Stimulated activated naive CD8-positive, alpha-beta T cell treated with anti-CD3 and anti-CD28 coated beads, Interleukin-15, Interleukin-2, amounts not matched to agents 100 U/mL and 50 U/mL, for 24 hours (primary cell): ENCODE measurements around the gene NUP210L.

Experiments
- ATAC-seq: fragments of 150-1000 bp; cut with Tn5 transposase; one replicate; pipeline ENCODE4 v1.10.0; 2021
- DNase-seq: peaks from one replicate; pipeline ENCODE4 v3.0.0; 2021

The NUP210L gene

DNA sequence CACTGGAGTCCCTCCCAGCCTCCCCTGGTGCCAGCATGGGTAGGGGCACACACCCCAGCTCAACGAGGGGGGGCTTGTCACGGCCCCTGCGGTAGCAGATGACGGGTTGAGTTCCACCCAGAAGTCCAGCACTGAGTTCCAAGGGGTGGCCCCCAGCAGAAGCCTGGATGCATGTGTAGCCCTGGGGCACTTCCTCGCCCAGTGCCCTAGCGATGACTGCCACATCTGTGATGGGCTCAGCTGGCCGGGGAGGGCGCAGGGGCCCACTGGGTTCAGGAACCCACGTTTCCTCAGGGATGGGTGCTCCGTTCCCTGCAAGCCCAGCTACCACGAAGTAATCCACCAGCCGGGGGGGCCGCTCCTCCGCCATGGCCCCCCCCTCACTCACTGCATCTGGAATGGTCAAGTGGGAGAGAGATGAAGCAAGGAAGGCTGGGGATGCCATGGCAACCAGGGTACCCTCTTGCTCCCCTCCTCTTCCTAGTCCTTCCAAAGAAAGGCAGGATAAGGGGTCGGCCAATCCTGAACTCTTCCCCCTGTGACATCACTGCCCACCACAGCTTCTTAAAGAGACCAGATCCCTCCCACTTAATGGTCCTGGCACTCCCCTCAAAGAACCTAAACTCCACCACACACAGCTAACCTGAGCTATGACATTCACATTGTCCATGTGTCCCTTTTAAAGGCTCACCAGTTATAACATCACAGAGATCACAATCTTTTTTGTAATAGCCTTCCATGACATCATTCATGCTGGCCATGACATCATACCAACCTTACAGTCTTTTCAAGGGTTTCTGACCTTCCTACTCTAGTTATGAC is 210.7 kb downstream of the NUP210L start:
- ATAC-seq, result no peak
- no peak for DNase-seq

GRCh38 chr1:153942766-153943549 is 211.9 kb downstream of the NUP210L start:
- no peak for DNase-seq
- no peak for ATAC-seq
